Measurements from ENCODE around the gene CFAP57.

- TF ChIP-seq YY1 (IDR thresholded peaks at IDR 0.05; ENCODE audit: insufficient read depth, insufficient read length) (no peak), ZNF274 (IDR thresholded peaks at IDR 0.05; ENCODE audit: low read depth, low read length) (no peak)
Measured at GRCh38 chr1:43284065-43284464, 111.9 kb downstream of the CFAP57 start.
